H1 (cell line): ENCODE results near the gene SCYGR1. TPM values are rescaled to one million over a fixed set of nuclear protein-coding genes. Genes with fewer than 3 reads are reported as not detected.

Experiments
- CTCF ChIA-PET: fragments of 300-600 bp; sonication (Branson Sonifier 250); formaldehyde crosslinking; loops from one replicate; lab custom pipeline; 2021; ENCODE audit not compliant: partially characterized antibody; lab: Charles Lee
- POLR2A ChIA-PET: fragments of 300-600 bp; sonication (Branson Sonifier 250); formaldehyde crosslinking; loops from one replicate; lab custom pipeline; 2021; ENCODE audit warnings: inconsistent platforms; ENCODE audit not compliant: partially characterized antibody; lab: Charles Lee
- DNase-seq, 2 experiments: peaks; one replicate each; pipeline versions ENCODE4 v3.0.0 to v3.0.0-alpha.2; 2010 to 2022; ENCODE audit warnings: low spot score in 2 of 2, low read depth in 1 of 2, mixed read lengths in 1 of 2
- FAIRE-seq: peaks from 2 replicates; lab custom pipeline; 2011; peaks lifted over from hg19 to GRCh38; lab: Jason Lieb, UNC
- H2AFZ ChIP-seq: 2 replicates; pipeline ENCODE4 v1.8.1; 2012; ENCODE audit warnings: low read length, inconsistent platforms
- H2AK5ac ChIP-seq: 2 replicates; pipeline ENCODE4 v1.6.1; 2013; ENCODE audit warnings: low read depth, low read length
- H2BK120ac ChIP-seq: replicated peaks from 2 replicates; pipeline ENCODE3; 2013; ENCODE audit warnings: low read depth, low read length, inconsistent platforms
- H2BK12ac ChIP-seq: 2 replicates; pipeline ENCODE4 v1.6.1; 2013; ENCODE audit warnings: low read depth, low read length
- H2BK15ac ChIP-seq: 2 replicates; pipeline ENCODE4 v1.6.1; 2013; ENCODE audit warnings: low read length
- H2BK20ac ChIP-seq: 2 replicates; pipeline ENCODE4 v1.6.1; 2013; ENCODE audit warnings: low read length
- H2BK5ac ChIP-seq: 2 replicates; pipeline ENCODE4 v1.6.1; 2013; ENCODE audit warnings: low read depth, low read length
- H3K14ac ChIP-seq: 2 replicates; pipeline ENCODE4 v1.6.1; 2013; ENCODE audit warnings: inconsistent platforms; ENCODE audit not compliant: insufficient read length
- H3K18ac ChIP-seq: 2 replicates; pipeline ENCODE4 v1.6.1; 2013; ENCODE audit warnings: low read length; ENCODE audit errors: extremely low read depth
- H3K23ac ChIP-seq: 2 replicates; pipeline ENCODE4 v1.6.1; 2013; ENCODE audit warnings: inconsistent platforms; ENCODE audit not compliant: insufficient read length
- H3K23me2 ChIP-seq: 2 replicates; pipeline ENCODE4 v1.6.1; 2013; ENCODE audit warnings: low read depth, low read length
- H3K27ac ChIP-seq: 2 replicates; pipeline ENCODE4 v1.6.1; 2011; ENCODE audit warnings: low read depth, low read length, inconsistent platforms
- H3K27me3 ChIP-seq, 4 experiments: replicated peaks in 1 of 4; 1 replicate in 1 of 4; 2 replicates in 3 of 4; pipeline versions ENCODE4 v1.6.1 to v1.8.1; 2011 to 2013; ENCODE audit warnings: low read length in 3 of 4, mild to moderate bottlenecking in 3 of 4, inconsistent platforms in 2 of 4, mixed read lengths in 2 of 4, moderate library complexity in 1 of 4; ENCODE audit not compliant: control insufficient read depth in 3 of 4, insufficient read depth in 3 of 4; ENCODE audit errors: extremely low read depth in 1 of 4
- H3K36me3 ChIP-seq, 4 experiments: 2 replicates each; pipeline versions ENCODE4 v1.6.1 to v1.8.1; 2011 to 2013; ENCODE audit warnings: mild to moderate bottlenecking in 4 of 4, low read length in 3 of 4, moderate library complexity in 2 of 4, control low read depth in 1 of 4, inconsistent platforms in 1 of 4; ENCODE audit not compliant: insufficient read depth in 4 of 4, control insufficient read depth in 2 of 4
- H3K4ac ChIP-seq: replicated peaks from 2 replicates; pipeline ENCODE3; 2013; ENCODE audit warnings: low read length, low read depth, mixed read lengths, inconsistent platforms; ENCODE audit not compliant: insufficient read length
- H3K4me1 ChIP-seq, 4 experiments: replicated peaks in 1 of 4; 1 replicate in 1 of 4; 2 replicates in 3 of 4; pipeline versions ENCODE4 v1.6.1 to v1.8.1; 2011 to 2013; ENCODE audit warnings: low read length in 3 of 4, inconsistent platforms in 2 of 4, mixed read lengths in 1 of 4; ENCODE audit not compliant: insufficient read depth in 4 of 4, control insufficient read depth in 3 of 4
- H3K4me2 ChIP-seq, 2 experiments: 2 replicates each; pipeline versions ENCODE4 v1.6.1 to v1.8.1; 2011 to 2013; ENCODE audit warnings: low read depth in 2 of 2, low read length in 2 of 2, control low read depth in 1 of 2, inconsistent platforms in 1 of 2, mild to moderate bottlenecking in 1 of 2; ENCODE audit not compliant: insufficient read depth in 1 of 2
- H3K4me3 ChIP-seq, 4 experiments: fragments of 200-600, 300-600 bp in 1 of 4; sonication (generic), shearing (Covaris generic), sonication (Bioruptor Twin) in 1 of 4; 2 replicates each; pipeline versions ENCODE4 v1.5.1 to v1.8.1; 2011 to 2016; ENCODE audit warnings: low read length in 4 of 4, low read depth in 3 of 4, control low read depth in 2 of 4, inconsistent platforms in 2 of 4, mild to moderate bottlenecking in 2 of 4, mixed read lengths in 1 of 4, moderate library complexity in 1 of 4; ENCODE audit not compliant: insufficient read depth in 2 of 4; ENCODE audit errors: extremely low read depth in 1 of 4
- H3K56ac ChIP-seq: replicated peaks from 2 replicates; pipeline ENCODE3; 2013; ENCODE audit warnings: low read depth, mild to moderate bottlenecking, mixed read lengths, low read length, inconsistent platforms; ENCODE audit not compliant: insufficient read length
- H3K79me1 ChIP-seq: 2 replicates; pipeline ENCODE4 v1.6.1; 2013; ENCODE audit warnings: low read depth, low read length, control low read depth
- H3K79me2 ChIP-seq, 2 experiments: 2 replicates each; pipeline versions ENCODE4 v1.6.1 to v1.8.1; 2012 to 2013; ENCODE audit warnings: low read length in 2 of 2, mild to moderate bottlenecking in 2 of 2, inconsistent platforms in 1 of 2; ENCODE audit not compliant: insufficient read depth in 2 of 2, control insufficient read depth in 1 of 2
- H3K9ac ChIP-seq, 4 experiments: replicated peaks in 1 of 4; 1 replicate in 1 of 4; 2 replicates in 3 of 4; pipeline versions ENCODE4 v1.6.1 to v1.8.1; 2011 to 2013; ENCODE audit warnings: low read depth in 3 of 4, low read length in 3 of 4, control low read depth in 2 of 4, mild to moderate bottlenecking in 2 of 4, moderate library complexity in 2 of 4, inconsistent platforms in 1 of 4; ENCODE audit errors: extremely low read depth in 1 of 4
- H3K9me3 ChIP-seq, 2 experiments: 2 replicates each; pipeline versions ENCODE4 v1.6.1 to v1.8.1; 2012 to 2013; ENCODE audit warnings: mild to moderate bottlenecking in 2 of 2, moderate library complexity in 2 of 2, control low read depth in 1 of 2, inconsistent platforms in 1 of 2, low read depth in 1 of 2, low read length in 1 of 2, mixed read lengths in 1 of 2; ENCODE audit not compliant: insufficient read depth in 2 of 2
- H4K20me1 ChIP-seq, 2 experiments: replicated peaks in 1 of 2; 2 replicates each; pipeline versions ENCODE3 to v1.8.1; 2011 to 2013; ENCODE audit warnings: inconsistent platforms in 2 of 2, low read length in 2 of 2, mild to moderate bottlenecking in 1 of 2; ENCODE audit not compliant: insufficient read depth in 2 of 2, control insufficient read depth in 1 of 2
- H4K5ac ChIP-seq: 2 replicates; pipeline ENCODE4 v1.6.1; 2013; ENCODE audit warnings: low read length, low read depth, mixed read lengths, inconsistent platforms; ENCODE audit not compliant: insufficient read length
- H4K8ac ChIP-seq: 2 replicates; pipeline ENCODE4 v1.8.0; 2013; ENCODE audit warnings: mild to moderate bottlenecking, moderate library complexity, low read length, inconsistent platforms; ENCODE audit not compliant: insufficient read depth; ENCODE audit errors: extremely low read depth
- H4K91ac ChIP-seq: replicated peaks from 2 replicates; pipeline ENCODE3; 2013; ENCODE audit warnings: low read length, mixed read lengths, inconsistent platforms; ENCODE audit not compliant: insufficient read length
- FOSL1 ChIP-seq: IDR thresholded peaks from 2 replicates; pipeline ENCODE4 v1.6.1; 2011; ENCODE audit warnings: mild to moderate bottlenecking, low read depth, low read length, moderate library complexity; ENCODE audit not compliant: insufficient read depth
- KDM5A ChIP-seq: fragments of 200-600 bp; IDR thresholded peaks from 2 replicates; pipeline ENCODE4 v1.7.1; 2012; ENCODE audit warnings: mild to moderate bottlenecking, low read length, inconsistent platforms, mixed read lengths
- POLR2AphosphoS5 ChIP-seq: IDR thresholded peaks from 2 replicates; pipeline ENCODE4 v1.6.1; 2011; ENCODE audit warnings: low read depth, low read length
- TCF12 ChIP-seq: IDR thresholded peaks from 2 replicates; pipeline ENCODE4 v1.6.1; 2011; ENCODE audit warnings: low read depth, mild to moderate bottlenecking, low read length
- TEAD4 ChIP-seq: IDR thresholded peaks from 2 replicates; pipeline ENCODE4 v1.6.1; 2012; ENCODE audit warnings: low read depth, low read length, inconsistent platforms, mixed read lengths
- WGBS, 2 experiments: shearing (Covaris generic) in 1 of 2; methylation state at CpG; one replicate each; pipeline versions ENCODE4 v1.1.6 to v1.1.7; 2013 to 2015; ENCODE audit warnings: low lambda C conversion rate in 2 of 2, mixed read lengths in 2 of 2, inconsistent platforms in 1 of 2, low coverage in 1 of 2, missing lambda C conversion rate in 1 of 2; ENCODE audit not compliant: insufficient replicate concordance in 2 of 2, insufficient coverage in 1 of 2, insufficient read length in 1 of 2; ENCODE audit errors: extremely low coverage in 1 of 2, missing lambda C conversion rate in 1 of 2; 5-methylcytosine and 5-hydroxymethylcytosine counted together
- polyA plus RNA-seq, 7 experiments: library from polyadenylated mRNA; depleted of rRNA in 3 of 7; stranded (reverse) in 5 of 7; unstranded in 2 of 7; fragments of >200 nt in 5 of 7; fragments of 200-250 nt in 2 of 7; gene quantifications; 1 replicate in 5 of 7; 2 replicates in 1 of 7; 4 replicates in 1 of 7; pipeline versions ENCODE4 v1.2.1 to v1.2.3, GENCODE V29; 2011 to 2013; ENCODE audit warnings: missing spikeins in 2 of 7, mixed read lengths in 2 of 7
- total RNA-seq: library from RNA; stranded (reverse); fragmentation: NEBNext Ultra II Directional; extraction: Animal tissue kit (Norgen Biotek cat#: 25700); gene quantifications from 2 replicates; pipeline ENCODE4 v1.2.1, GENCODE V29; 2021
- TF ChIP-seq, protein P1 (sequence below), 3 experiments: IDR thresholded peaks; 1 replicate in 2 of 3; 2 replicates in 1 of 3; pipeline versions ENCODE4 v1.5.1 to v1.6.1; 2011; ENCODE audit warnings: low read length in 3 of 3, mild to moderate bottlenecking in 3 of 3, inconsistent platforms in 2 of 3, low read depth in 1 of 3, moderate library complexity in 1 of 3; ENCODE audit not compliant: insufficient read depth in 1 of 3; ENCODE audit errors: control extremely low read depth in 1 of 3

Gene SCYGR1
- total and polyA plus RNA-seq, 2 of the 8 experiments (the other 6 are each of a cell fraction or from before 2014, with no cell fraction given): not detected

DNA sequence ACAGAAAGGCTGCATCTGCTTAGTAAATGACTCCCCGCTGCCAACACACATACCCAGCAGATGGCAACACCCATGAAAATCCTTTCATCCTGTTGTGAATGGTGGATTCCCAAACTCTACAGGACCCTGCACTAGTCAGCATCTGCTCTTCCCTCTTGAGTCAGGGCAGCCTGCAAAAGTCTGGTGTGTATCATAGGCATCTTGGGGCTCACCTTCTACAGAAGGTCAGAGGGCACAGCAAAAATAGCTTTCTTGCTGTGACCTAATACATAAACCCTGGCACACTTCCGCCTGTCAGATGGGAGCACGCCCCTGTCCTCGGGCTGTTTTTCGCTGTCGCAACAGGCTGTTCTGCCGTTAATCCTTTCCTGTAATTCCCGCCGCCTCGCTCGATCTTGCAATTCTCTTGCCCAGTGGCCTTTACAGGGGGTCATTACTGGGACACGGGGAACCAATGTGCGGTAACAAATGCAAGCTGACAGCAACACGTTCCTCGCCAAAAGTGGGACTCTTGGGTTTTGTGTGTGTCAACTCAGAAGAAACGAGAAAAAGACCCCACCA, 19.9 kb upstream of the SCYGR1 start:
- no peak overlapping the region; the same call in 1 of the 2 replicates for H2BK12ac ChIP-seq
- no peak overlapping the region for H3K14ac ChIP-seq
- H3K4ac ChIP-seq: no peak overlapping the region
- no peak overlapping the region for H3K23ac ChIP-seq
- no peaks in the 10 kb centered on the region for H3K4me1 ChIP-seq
- POLR2A ChIA-PET: no interaction called here
- peak overlapping the region; percentile 74; the same call in 1 of the 2 replicates for H4K8ac ChIP-seq
- H3K56ac ChIP-seq: no peak overlapping the region
- no peak overlapping the region for H3K18ac ChIP-seq
- no peak overlapping the region for H2BK120ac ChIP-seq
- no peak overlapping the region for H3K4me2 ChIP-seq
- WGBS, 2 experiments: 90% methylated on average over 16 of the region's 16 CpGs; no CpG with 5 or more reads in 1 of the 2 experiments
- no peaks in the 10 kb centered on the region for H3K9me3 ChIP-seq
- no peak overlapping the region for H4K5ac ChIP-seq
- H3K4me3 ChIP-seq: no peak overlapping the region
- H2BK5ac ChIP-seq: no peak overlapping the region
- H2AFZ ChIP-seq: peak overlapping the region; percentile 53; the same call in 1 of the 2 replicates
- TF ChIP-seq TEAD4 (no peak), FOSL1 (no peak), TCF12 (no peak), POLR2AphosphoS5 (no peak), KDM5A (no peak)
- TF ChIP-seq, protein P1, sequence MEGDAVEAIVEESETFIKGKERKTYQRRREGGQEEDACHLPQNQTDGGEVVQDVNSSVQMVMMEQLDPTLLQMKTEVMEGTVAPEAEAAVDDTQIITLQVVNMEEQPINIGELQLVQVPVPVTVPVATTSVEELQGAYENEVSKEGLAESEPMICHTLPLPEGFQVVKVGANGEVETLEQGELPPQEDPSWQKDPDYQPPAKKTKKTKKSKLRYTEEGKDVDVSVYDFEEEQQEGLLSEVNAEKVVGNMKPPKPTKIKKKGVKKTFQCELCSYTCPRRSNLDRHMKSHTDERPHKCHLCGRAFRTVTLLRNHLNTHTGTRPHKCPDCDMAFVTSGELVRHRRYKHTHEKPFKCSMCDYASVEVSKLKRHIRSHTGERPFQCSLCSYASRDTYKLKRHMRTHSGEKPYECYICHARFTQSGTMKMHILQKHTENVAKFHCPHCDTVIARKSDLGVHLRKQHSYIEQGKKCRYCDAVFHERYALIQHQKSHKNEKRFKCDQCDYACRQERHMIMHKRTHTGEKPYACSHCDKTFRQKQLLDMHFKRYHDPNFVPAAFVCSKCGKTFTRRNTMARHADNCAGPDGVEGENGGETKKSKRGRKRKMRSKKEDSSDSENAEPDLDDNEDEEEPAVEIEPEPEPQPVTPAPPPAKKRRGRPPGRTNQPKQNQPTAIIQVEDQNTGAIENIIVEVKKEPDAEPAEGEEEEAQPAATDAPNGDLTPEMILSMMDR (IDR thresholded peaks at IDR 0.05; ENCODE audit: control extremely low read depth in 1 of 3, insufficient read depth in 1 of 3, low read depth in 1 of 3, low read length in 3 of 3): no peak
- no peaks in the 10 kb centered on the region for H3K23me2 ChIP-seq
- no peaks in the 10 kb centered on the region for H3K79me2 ChIP-seq
- H3K27me3 ChIP-seq: no peaks in the 10 kb centered on the region
- no peak overlapping the region for H2BK20ac ChIP-seq
- H4K20me1 ChIP-seq: no peaks in the 10 kb centered on the region
- H3K9ac ChIP-seq: 0 out of 7 replicates have a peak overlapping the region, but pooled peaks of 1 of the 4 experiments have one; percentile 18
- no peaks in the 10 kb centered on the region for H3K79me1 ChIP-seq
- DNase-seq (no peak), FAIRE-seq (no peak)
- no peak overlapping the region for H4K91ac ChIP-seq
- no peak overlapping the region for H2AK5ac ChIP-seq
- CTCF ChIA-PET: interaction anchor here (0.9 to 4.6 kb wide), 14 partner anchors 8 to 366 kb away, joined by 3 to 35 read pairs (median 4); no protein-coding TSS in a partner anchor
- H3K27ac ChIP-seq: no peak overlapping the region
- no peak overlapping the region for H2BK15ac ChIP-seq
- H3K36me3 ChIP-seq: no peaks in the 10 kb centered on the region
